Activated T-cell treated with anti-CD3 and anti-CD28 coated beads for 24 hours (primary cell): ENCODE measurements around the gene FGF21.
"Not testable (repeated sequence)": the region's sequence is repeated elsewhere in the genome, so short reads cannot be mapped to it uniquely, and the experiment has no call there.

Experiments
- DNase-seq: peaks from one replicate; pipeline ENCODE4 v3.0.0-alpha.2; 2020; ENCODE audit warnings: low read depth

Gene FGF21

GRCh38 chr19:48787331-48787730 is 32.0 kb downstream of the FGF21 start:
- DNase-seq, result not testable (repeated sequence)

GRCh38 chr19:48793271-48793670 is 37.9 kb downstream of the FGF21 start:
- no peak for DNase-seq

GRCh38 chr19:48794291-48794690 is 39.0 kb downstream of the FGF21 start:
- DNase-seq, result no peak

GRCh38 chr19:48795055-48795684 is 39.8 kb downstream of the FGF21 start:
- DNase-seq, result peak; percentile 76

GRCh38 chr19:48795685-48796070 is 40.4 kb downstream of the FGF21 start:
- no peak for DNase-seq

- DNase-seq, result no peak
Observed at GRCh38 chr19:48796298-48797083, 41.2 kb downstream of the FGF21 start.

- DNase-seq, result no peak
Observed at GRCh38 chr19:48797103-48797502, 41.8 kb downstream of the FGF21 start.

- DNase-seq, result no peak
Observed at GRCh38 chr19:48798937-48799336, 43.6 kb downstream of the FGF21 start.

GRCh38 chr19:48799358-48800300 is 44.3 kb downstream of the FGF21 start:
- no peak for DNase-seq

- DNase-seq, result no peak
Observed at GRCh38 chr19:48802623-48803022, 47.3 kb downstream of the FGF21 start.

GRCh38 chr19:48804496-48804895 is 49.2 kb downstream of the FGF21 start:
- DNase-seq, result no peak

GRCh38 chr19:48805452-48805851 is 50.1 kb downstream of the FGF21 start:
- no peak for DNase-seq

- DNase-seq, result no peak
Observed at GRCh38 chr19:48806518-48806817, 51.1 kb downstream of the FGF21 start.

- DNase-seq, result peak; percentile 17
Observed at GRCh38 chr19:48806818-48807589, 51.7 kb downstream of the FGF21 start.

- DNase-seq, result no peak
Observed at GRCh38 chr19:48807590-48808308, 52.4 kb downstream of the FGF21 start.
